GM23338 (cell line): Measurements from ENCODE around the gene GTSE1.

ENCODE experiments used
- CREB1 ChIP-seq: fragments of 250-450 bp; sonication (Bioruptor Pico); IDR thresholded peaks from 2 replicates; pipeline ENCODE4 v1.5.0; 2020; ENCODE audit warnings: low read depth, mild to moderate bottlenecking, moderate library complexity
- CTCF ChIP-seq, 2 experiments: fragments of 200-600 bp in 1 of 2; sonication (generic) in 1 of 2; conservative IDR thresholded peaks; 2 replicates each; pipeline versions ENCODE4 v1.5.1 to v1.6.1; 2016 to 2017; ENCODE audit warnings: antibody characterized with exemption in 2 of 2, low read depth in 2 of 2, mild to moderate bottlenecking in 2 of 2, moderate library complexity in 1 of 2
- EZH2 ChIP-seq: fragments of 200-600 bp; sonication (generic); IDR thresholded peaks from one replicate; pipeline ENCODE4 v1.8.0; 2017; ENCODE audit warnings: antibody characterized with exemption, mild to moderate bottlenecking, low read depth; ENCODE audit not compliant: unreplicated experiment
- EZH2phosphoT487 ChIP-seq: fragments of 200-600 bp; sonication (generic); IDR thresholded peaks from one replicate; pipeline ENCODE4 v1.8.1; 2018; ENCODE audit warnings: antibody characterized with exemption; ENCODE audit not compliant: unreplicated experiment
- JUNB ChIP-seq: IDR thresholded peaks from one replicate; pipeline ENCODE4 v1.6.1; 2016; ENCODE audit warnings: antibody characterized with exemption; ENCODE audit not compliant: unreplicated experiment
- POLR2AphosphoS5 ChIP-seq: IDR thresholded peaks from 2 replicates; pipeline ENCODE4 v1.6.1; 2016; ENCODE audit warnings: antibody characterized with exemption, low read depth
- ZNF114 ChIP-seq: fragments of 250-450 bp; sonication (Bioruptor Pico); IDR thresholded peaks from 2 replicates; pipeline ENCODE4 v1.5.0; 2020; ENCODE audit warnings: mild to moderate bottlenecking, moderate library complexity

- TF ChIP-seq CTCF (conservative IDR thresholded peaks at IDR 0.05; ENCODE audit: low read depth in 2 of 2) (no peak), EZH2 (no peak), CREB1 (CRISPR knock-in tag) (no peak), POLR2AphosphoS5 (no peak), JUNB (no peak), ZNF114 (no peak), EZH2phosphoT487 (no peak)
Observed at GRCh38 chr22:46290843-46291785, 5.6 kb upstream of the GTSE1 start.
